Measurements from ENCODE around the gene CALML3.

The CALML3 gene

DNA sequence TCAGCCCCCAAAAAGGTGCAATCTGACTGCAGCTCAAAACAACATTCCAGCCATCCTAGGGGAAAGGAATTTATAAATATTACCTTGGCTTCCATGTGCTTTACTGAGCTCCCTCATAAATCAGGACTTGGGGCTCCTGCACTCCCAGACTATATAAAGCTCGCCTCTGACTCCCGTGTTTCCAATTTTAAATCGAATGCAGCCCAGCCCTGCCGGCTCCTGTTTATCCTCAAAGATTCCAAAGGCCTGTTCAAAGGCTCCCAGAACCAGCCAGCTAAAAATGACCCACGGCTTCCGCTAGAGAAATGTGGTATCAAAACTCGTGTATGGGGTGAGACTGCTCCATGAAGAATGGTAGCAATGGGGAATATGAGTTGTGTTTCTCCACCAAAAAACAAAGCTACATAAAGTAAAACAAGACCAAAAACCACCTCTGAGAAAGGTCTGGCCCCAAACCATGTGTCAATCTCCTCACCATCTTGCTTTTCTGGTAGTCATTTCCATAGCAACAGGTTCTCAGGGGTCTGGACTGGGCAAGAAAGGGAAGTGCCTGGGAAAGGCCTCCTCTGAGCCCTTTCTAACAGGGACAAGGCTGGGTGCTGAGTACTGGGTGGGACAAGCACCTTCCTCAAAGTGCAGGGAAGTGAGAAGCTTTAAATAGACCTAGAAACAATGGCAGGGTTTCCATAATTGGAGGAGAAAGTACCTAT is 5.1 kb downstream of the CALML3 start:
- H3K27ac ChIP-seq: no peak overlapping the region
- POLR2A ChIA-PET (ENCODE audit: low non-redundant PET): no interaction called here
- CTCF ChIA-PET: interaction anchor here (0.9 kb wide), 1 partner anchor 22 kb away, joined by 4 read pairs; no protein-coding TSS in a partner anchor
- TF ChIP-seq, protein P1, sequence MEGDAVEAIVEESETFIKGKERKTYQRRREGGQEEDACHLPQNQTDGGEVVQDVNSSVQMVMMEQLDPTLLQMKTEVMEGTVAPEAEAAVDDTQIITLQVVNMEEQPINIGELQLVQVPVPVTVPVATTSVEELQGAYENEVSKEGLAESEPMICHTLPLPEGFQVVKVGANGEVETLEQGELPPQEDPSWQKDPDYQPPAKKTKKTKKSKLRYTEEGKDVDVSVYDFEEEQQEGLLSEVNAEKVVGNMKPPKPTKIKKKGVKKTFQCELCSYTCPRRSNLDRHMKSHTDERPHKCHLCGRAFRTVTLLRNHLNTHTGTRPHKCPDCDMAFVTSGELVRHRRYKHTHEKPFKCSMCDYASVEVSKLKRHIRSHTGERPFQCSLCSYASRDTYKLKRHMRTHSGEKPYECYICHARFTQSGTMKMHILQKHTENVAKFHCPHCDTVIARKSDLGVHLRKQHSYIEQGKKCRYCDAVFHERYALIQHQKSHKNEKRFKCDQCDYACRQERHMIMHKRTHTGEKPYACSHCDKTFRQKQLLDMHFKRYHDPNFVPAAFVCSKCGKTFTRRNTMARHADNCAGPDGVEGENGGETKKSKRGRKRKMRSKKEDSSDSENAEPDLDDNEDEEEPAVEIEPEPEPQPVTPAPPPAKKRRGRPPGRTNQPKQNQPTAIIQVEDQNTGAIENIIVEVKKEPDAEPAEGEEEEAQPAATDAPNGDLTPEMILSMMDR (conservative IDR thresholded peaks at IDR 0.05; ENCODE audit: low read depth): no peak
- no peak for DNase-seq (ENCODE audit: low spot score)

DNA sequence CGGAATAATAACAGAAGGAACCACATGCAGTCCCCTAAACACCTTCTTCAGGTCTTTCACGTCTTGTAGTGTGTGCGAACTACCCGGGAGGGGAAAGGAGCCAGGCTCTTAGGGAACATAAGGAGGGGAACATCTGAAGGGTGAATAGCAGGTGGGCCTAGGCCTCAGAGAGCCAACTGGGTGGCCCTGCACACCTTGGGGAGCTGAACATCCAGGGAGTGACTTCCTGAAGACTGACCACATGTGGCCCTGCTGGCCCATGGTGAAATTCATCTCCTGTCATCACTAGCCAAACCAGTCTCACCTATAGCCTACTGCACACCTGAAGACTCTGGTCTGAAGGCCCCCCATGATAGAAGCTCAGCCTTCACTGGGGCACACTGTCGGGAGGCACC is 5.6 kb downstream of the CALML3 start:
- DNase-seq (ENCODE audit: low spot score): no peak
- ChIA-PET CTCF (no interaction called here), POLR2A (ENCODE audit: low non-redundant PET) (no interaction called here)
- no peak overlapping the region for H3K27ac ChIP-seq
- TF ChIP-seq, protein P1 (conservative IDR thresholded peaks at IDR 0.05; ENCODE audit: low read depth): no peak

DNA sequence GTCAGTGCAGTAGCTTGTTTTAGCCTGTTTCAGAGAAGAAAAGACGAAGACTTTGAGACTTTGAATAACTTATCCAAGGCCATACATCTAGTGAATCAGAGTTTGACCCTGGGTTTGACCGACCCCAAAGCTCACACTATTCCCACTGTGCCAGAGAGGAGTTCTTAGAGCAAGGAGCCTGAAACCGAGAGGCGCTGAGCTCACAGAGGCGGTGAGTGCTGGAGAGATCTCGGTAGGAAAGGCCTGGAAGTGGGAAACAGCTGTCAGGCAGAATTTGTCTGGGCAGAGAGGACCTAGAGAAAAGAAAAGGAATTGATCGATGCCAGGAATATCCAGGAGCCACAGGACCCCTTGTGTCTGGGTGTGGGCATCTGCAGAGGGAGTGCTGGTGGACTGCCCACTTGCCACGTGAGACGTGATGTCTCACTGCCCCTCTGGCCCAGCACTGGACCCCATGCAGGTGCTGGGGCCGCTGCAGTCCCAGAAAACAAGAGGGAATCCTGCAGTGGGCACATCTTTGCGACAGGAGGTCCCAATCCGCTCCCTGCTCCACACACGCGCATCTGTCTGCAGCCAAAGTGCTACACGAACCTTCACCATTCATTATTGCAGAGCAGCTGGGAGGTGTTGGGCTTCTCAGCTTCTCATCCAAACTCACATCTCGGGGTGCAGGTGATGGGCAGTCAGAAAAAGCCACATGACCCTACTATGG is 6.2 kb downstream of the CALML3 start:
- ChIA-PET POLR2A (ENCODE audit: low non-redundant PET) (no interaction called here), CTCF (no interaction called here)
- TF ChIP-seq, protein P1 (conservative IDR thresholded peaks at IDR 0.05; ENCODE audit: low read depth): no peak
- no peak overlapping the region for H3K27ac ChIP-seq
- DNase-seq (ENCODE audit: low spot score): no peak

DNA sequence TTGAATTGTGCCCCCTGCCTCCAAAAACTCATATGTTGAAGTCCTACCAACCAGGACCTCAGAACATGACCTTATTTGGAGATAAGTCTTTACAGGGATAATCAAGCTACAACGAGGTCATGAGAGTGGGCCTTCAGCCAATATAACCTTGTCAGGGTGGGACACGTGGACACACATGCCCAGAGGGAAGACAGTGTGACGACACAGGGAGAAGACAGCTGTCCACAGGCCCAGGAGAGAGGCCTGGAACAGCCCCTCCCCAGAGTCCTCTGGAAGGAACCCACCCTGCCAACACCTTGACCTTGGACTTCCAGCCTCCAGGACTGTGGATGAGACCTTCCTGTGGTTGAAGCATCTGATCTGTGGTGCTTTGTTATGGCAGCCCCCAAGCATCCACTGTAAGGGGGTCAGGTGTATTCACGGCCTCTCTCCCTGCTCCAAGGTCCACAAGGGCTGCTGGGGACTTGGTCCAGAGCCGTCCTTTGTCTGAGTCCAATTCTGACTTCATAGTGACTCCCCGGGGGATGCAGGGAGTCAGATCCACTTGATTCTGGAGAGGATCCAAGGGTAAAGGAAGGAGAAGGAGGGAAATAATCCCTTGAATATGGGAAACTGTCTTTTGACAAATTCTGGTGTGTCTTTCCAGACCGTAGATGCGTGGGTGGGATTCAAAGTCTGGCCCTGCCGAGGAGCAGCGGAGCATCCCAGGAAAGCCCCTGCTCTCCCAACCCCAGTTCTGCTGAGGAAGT is 7.0 kb downstream of the CALML3 start:
- ChIA-PET POLR2A (ENCODE audit: low non-redundant PET) (no interaction called here), CTCF (no interaction called here)

DNA sequence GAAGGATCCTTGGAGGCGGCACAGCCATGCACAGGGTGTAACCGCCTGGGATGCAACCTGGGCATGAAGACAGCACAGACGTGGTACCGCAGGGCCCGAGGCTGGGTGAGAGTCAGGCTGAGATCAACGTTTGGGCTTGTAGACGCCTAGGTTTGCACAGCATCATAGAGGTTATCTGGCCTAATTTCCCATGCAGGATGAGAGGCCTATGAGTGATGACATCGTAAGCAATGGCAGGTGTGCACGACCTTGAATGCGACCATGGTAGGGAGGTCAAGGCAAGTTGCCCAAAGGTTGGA is 7.5 kb downstream of the CALML3 start:
- ChIA-PET POLR2A (ENCODE audit: low non-redundant PET) (no interaction called here), CTCF (no interaction called here)
- no peak for DNase-seq (ENCODE audit: low spot score)
- TF ChIP-seq, protein P1 (conservative IDR thresholded peaks at IDR 0.05; ENCODE audit: low read depth): no peak
- H3K27ac ChIP-seq: no peak overlapping the region

More for the DNA sequence above, 7.0 kb downstream of the CALML3 start:
- DNase-seq (ENCODE audit: low spot score): no peak
- TF ChIP-seq, protein P1 (conservative IDR thresholded peaks at IDR 0.05; ENCODE audit: low read depth): no peak
- no peak overlapping the region for H3K27ac ChIP-seq

DNA sequence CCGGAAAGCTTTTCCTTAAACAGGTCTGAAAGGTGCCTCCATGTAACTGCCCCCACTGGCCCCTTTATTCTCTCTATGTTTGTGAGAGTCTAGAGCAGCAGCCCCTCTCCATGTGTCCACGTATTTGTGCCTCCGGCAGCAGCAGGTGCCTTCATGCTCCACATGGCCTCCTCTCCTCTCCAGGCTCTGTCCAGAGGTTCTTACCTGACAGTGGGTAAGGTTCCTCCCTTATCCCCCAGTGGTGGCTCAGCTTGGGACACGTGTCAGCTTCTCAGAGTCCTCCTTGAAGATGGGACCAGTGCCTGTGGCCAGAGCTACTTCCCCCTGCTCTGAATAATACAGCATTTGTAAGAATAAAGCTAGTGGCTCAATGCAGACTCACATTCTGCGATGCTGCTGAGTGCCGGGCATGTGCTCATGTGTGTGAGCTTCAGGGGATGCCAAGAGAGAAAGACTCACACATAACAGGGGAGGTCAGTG is 7.9 kb downstream of the CALML3 start:
- DNase-seq (ENCODE audit: low spot score): no peak
- H3K27ac ChIP-seq: no peak overlapping the region
- TF ChIP-seq, protein P1 (conservative IDR thresholded peaks at IDR 0.05; ENCODE audit: low read depth): no peak
- ChIA-PET CTCF (no interaction called here), POLR2A (ENCODE audit: low non-redundant PET) (no interaction called here)

Measured in RWPE1 (cell line).